ENCODE results near the gene RAPGEF3.

RAPGEF3 gene

GRCh38 chr12:47781479-47782371 is 23.0 kb upstream of the RAPGEF3 start:
- TF ChIP-seq, protein P1, sequence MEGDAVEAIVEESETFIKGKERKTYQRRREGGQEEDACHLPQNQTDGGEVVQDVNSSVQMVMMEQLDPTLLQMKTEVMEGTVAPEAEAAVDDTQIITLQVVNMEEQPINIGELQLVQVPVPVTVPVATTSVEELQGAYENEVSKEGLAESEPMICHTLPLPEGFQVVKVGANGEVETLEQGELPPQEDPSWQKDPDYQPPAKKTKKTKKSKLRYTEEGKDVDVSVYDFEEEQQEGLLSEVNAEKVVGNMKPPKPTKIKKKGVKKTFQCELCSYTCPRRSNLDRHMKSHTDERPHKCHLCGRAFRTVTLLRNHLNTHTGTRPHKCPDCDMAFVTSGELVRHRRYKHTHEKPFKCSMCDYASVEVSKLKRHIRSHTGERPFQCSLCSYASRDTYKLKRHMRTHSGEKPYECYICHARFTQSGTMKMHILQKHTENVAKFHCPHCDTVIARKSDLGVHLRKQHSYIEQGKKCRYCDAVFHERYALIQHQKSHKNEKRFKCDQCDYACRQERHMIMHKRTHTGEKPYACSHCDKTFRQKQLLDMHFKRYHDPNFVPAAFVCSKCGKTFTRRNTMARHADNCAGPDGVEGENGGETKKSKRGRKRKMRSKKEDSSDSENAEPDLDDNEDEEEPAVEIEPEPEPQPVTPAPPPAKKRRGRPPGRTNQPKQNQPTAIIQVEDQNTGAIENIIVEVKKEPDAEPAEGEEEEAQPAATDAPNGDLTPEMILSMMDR (IDR thresholded peaks at IDR 0.05; ENCODE audit: low read depth, low read length, missing control alignments) = no peak
- DNase-seq (ENCODE audit: low read depth) = no peak
- H3K4me3 ChIP-seq (ENCODE audit: low read depth, low read length) = no peak overlapping the region

DNA sequence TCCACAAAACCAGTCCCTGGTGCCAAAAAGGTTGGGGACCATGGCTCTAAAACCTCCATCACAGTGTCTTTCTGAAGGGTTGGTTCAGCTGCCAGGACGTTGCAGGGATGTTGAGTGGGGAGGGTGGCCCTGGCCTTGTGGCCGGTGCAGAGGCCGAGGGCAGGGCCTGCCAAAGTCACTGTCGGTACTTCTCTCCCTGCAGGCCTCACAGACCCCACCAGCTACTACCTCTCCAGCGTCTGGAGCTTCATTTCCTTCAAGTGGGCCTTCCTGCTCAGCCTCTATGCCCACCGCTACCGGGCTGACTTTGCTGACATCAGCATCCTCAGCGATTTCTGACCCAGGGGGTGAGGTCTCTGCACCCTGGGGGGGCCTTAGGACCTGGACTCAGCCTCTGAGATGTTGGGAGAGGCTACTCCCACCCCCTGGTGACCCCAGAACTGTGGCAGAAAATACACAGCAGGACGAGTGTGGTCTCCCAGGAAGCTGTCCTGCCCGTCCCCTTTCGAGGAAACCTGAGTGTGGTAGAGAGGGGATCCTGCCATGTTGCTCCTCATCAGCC is 21.3 kb upstream of the RAPGEF3 start:
- TF ChIP-seq, protein P1 (IDR thresholded peaks at IDR 0.05; ENCODE audit: low read depth, low read length, missing control alignments) = no peak
- no peak for DNase-seq (ENCODE audit: low read depth)
- no peak overlapping the region for H3K4me3 ChIP-seq (ENCODE audit: low read depth, low read length)

DNA sequence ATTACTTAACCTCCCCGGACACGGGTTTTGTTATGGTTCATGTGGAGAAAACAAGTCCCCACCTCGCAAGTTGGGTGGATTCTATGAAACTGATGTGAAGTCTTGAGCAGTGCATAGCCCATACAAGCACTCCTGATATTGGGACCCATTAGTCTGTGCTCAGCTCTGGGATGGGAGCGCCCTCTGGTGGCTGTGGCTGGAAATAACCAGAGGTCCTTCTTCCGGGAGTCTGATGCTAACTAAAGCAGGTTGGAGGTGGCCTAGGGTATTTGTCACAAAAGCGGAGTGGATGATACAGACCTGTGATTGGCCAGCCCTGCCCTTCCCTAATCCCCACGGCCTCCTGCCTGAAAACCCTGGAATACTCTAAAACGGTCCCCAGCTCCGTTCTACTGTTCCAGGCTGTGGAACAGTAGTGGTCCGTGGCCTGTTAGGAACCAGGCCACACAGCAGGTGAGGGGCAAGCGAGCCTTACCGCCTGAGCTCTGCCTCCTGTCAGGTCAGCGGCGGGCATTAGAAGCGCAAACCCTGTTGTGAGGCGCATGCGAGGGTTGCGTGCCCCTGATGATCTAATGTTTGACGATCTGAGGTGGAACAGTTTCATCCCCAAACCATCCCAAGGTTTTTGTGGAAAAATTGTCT is 20.7 kb upstream of the RAPGEF3 start:
- no peak overlapping the region for H3K4me3 ChIP-seq (ENCODE audit: low read depth, low read length)
- peak; percentile 70 for DNase-seq (ENCODE audit: low read depth)
- TF ChIP-seq, protein P1 (IDR thresholded peaks at IDR 0.05; ENCODE audit: low read depth, low read length, missing control alignments) = peak; percentile 97

- no peak for DNase-seq (ENCODE audit: low read depth)
- no peak overlapping the region for H3K4me3 ChIP-seq (ENCODE audit: low read depth, low read length)
- TF ChIP-seq, protein P1 (IDR thresholded peaks at IDR 0.05; ENCODE audit: low read depth, low read length, missing control alignments) = no peak
These were observed 20.2 kb upstream of the RAPGEF3 start for GRCh38 chr12:47778881-47779280.

- DNase-seq (ENCODE audit: low read depth) = no peak
- TF ChIP-seq, protein P1 (IDR thresholded peaks at IDR 0.05; ENCODE audit: low read depth, low read length, missing control alignments) = no peak
- no peak overlapping the region for H3K4me3 ChIP-seq (ENCODE audit: low read depth, low read length)
These were observed 19.3 kb upstream of the RAPGEF3 start for GRCh38 chr12:47777741-47778558.

DNA sequence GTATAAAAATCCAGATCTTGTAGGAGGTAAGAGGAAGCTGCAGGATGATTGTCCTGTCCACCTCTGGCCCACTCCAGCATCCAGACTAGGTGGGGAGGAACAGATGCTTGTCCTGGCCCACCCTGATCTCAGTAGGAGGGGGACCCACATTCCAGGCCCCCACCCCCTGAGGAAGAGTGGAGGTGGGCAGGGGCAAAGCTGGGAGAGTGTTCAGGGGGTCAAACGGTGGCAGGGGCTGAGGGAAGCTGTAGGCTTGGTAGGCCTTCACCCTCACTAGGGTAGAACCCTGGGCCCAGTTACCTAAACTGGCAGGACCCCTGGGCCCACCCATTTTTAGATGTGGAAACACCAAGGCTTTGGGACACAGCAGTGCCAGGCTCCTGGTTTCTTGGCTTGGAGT is 18.5 kb upstream of the RAPGEF3 start:
- TF ChIP-seq, protein P1 (IDR thresholded peaks at IDR 0.05; ENCODE audit: low read depth, low read length, missing control alignments) = no peak
- no peak overlapping the region for H3K4me3 ChIP-seq (ENCODE audit: low read depth, low read length)
- no peak for DNase-seq (ENCODE audit: low read depth)

Measured in GM12864 (cell line).